HG03025 (cell line): ENCODE measurements around the gene NINJ2.
"Not testable (repeated sequence)": the region's sequence is repeated elsewhere in the genome, so short reads cannot be mapped to it uniquely, and the experiment has no call there.

ENCODE experiments used
- ATAC-seq: cut with Tn5 transposase; IDR thresholded peaks from one replicate; pipeline ENCODE4 v1.9.1; 2021; ENCODE audit warnings: mild to moderate bottlenecking, moderate library complexity; ENCODE audit not compliant: unreplicated experiment, low FRiP score

NINJ2 gene

DNA sequence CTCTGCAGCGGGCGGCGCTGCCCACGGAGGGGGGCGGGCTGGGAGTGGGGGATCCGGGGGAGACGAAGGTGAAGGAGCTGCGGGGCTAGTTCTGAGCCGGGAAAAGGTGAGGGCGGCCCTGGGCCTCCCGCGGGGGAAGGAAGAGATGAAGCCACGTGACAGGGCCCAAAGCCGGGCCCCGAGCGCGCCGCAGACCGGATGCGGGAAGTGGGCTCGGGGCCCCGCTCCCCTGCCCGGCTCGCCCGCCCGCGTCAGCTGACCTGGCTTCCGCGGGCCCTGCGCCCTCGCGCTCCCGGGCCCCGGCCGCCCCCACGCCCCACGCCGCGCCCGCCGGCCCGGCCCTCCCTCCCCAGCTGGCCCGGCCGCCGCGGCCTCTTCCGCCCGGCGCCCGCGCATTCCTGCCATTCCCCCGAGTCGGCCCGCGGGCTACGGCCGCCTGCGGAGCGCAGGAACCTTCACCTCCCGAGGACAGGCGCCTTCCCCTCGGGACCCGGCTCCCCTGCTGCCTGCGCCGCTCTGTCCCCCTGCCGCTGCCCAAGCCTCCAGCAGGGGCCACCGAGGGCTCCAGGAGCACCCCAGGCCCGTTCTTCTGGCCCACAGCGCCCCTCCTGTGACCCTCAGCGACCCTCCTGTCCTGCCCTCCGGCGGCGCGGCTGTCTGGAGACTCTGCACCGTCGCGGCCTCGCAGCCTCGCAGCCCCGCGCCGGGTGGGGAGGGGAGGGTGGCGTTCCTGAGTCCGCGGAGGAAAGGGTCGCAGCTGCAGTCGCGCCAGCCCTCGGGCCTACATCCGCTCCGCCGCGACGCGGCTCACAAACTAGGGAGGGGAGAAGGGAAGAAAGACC lies 20.4 kb downstream of the NINJ2 start:
- peak; percentile 58 for ATAC-seq

DNA sequence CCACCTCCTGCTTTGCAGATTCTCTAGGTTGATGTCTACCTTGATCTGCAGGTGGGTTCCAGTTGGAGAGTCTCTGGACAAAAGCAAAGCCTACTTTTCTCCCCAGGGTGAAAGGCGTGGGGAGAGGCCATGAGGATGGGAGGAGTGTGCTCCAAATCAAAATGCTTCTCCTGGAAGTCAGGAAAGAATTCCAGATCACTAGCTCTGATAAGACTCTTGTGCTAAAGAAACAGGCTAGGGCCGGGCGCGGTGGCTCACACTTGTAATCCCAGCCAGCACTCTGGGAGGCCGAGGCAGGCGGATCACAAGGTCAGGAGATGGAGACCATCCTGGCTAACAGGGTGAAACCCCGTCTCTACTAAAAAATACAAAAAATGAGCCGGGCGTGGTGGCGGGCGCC lies 21.9 kb downstream of the NINJ2 start:
- ATAC-seq = not testable (repeated sequence)

DNA sequence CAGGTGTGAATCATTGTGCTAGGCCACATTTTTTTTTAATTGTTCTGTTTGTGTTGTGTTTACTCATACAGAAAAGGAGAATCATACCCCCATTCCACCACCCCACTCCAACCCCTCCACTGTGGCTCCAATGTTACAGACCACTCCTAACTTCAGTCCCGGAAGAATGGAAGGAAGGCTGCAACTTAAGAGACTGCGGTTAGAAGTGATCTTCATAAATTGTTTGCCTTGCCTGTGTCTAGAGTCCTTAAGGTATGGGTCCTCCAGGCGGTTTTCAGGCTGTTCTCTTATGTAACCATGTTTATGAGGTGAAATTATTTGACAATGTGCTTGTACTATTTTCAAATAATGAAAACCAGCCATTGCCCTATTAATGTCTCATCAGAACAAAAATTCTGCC lies 22.5 kb downstream of the NINJ2 start:
- ATAC-seq = no peak

DNA sequence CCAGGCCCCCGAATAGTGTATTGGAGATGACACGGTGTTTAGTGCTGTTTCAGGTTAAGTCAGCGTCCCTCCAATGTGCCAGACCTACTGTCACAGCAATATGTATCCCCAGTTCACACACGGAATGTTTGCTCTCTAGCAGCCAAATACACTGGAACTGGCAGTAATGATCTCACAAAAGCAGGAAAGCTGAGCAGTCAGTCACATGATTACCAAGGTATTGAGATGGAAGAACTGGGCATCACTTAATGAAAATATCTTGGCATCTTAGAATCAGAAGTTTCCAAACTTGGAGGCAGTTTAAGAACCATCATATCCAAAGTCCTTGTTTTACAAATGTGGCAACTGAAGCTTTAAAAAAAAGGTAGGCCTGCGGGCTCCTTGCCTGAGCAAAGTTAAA lies 23.3 kb downstream of the NINJ2 start:
- ATAC-seq = no peak

- ATAC-seq = no peak
Observed at GRCh38 chr12:639566-639965, 23.7 kb downstream of the NINJ2 start.

- no peak for ATAC-seq
Observed at GRCh38 chr12:638953-639557, 24.2 kb downstream of the NINJ2 start.

- ATAC-seq = no peak
Observed at GRCh38 chr12:636632-637031, 26.6 kb downstream of the NINJ2 start.

GRCh38 chr12:633731-634130 lies 29.5 kb downstream of the NINJ2 start:
- ATAC-seq = no peak

DNA sequence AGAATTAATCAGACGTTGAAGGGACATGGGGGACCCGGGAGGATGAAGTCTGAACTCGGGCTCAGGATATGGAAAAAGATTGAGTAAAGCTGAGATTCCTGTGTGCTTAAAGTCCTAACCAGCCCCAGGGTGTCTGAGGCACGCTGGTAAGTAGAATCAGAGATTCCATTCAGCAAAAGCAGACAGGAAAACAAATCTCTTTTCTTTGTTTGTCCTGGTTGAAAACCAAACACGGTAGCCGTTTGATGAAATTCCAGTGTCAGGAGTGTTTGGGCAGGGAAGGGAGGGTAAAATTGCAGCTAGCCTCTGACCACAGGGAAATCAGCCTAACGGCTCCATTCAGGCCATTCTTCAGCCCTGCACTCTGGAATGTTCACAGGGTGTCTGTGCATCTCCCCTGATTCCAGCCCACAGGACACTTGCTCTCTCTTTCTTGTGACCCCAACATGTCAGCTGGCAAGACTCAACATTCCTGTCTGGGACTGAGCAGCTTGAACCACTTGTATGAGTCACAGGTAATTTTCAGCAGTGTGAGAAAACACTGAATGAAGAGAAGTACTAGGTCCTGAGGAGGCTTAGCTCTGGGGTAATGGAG lies 31.0 kb downstream of the NINJ2 start:
- ATAC-seq = no peak

DNA sequence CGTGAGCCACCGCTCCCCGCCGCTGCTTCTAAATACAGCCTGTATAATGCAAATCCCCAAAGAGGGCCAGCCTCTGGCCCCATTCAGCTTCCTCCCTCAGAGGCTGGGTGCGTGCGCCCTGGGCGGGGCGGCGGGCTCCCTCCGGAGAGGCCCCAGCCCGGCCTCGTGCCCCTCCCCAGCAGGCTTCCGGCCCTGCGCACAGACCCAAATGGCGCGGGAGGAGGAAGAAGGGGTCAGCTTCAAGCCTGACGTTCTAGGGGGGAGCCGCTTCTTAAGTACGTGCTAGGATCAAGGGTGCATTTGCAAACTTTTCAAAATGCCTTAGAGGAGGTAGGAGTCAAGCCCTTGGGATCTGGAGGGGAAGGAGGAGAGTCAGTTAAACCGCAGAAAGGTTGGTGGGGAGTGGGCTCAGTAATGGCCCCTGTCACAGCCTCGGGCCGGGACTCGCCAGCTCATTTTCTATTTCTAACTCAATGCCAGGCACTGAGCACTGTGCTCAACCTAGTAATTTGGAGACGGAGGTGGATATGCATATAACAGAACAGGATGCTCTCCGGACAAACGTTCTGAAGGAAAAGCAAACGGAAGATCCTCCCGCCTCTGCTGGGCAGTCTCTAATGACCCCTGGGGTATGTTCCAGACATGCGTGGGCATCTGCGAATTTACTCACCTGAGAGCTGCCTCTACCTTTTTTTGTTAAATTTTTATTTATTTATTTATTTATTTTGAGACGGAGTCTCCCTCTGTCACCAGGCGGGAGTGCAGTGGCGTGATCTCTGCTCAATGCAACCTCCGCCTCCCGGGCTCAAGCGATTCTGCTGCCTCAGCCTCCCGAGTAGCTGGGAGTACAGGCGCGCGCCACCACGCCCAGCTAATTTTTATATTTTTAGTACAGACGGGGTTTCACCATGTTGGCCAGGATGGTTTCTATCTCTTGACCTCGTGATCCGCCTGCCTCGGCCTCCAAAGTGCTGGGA lies 32.3 kb downstream of the NINJ2 start:
- peak; percentile 85 for ATAC-seq

GRCh38 chr12:628742-629078 lies 34.5 kb downstream of the NINJ2 start:
- ATAC-seq = not testable (repeated sequence)

DNA sequence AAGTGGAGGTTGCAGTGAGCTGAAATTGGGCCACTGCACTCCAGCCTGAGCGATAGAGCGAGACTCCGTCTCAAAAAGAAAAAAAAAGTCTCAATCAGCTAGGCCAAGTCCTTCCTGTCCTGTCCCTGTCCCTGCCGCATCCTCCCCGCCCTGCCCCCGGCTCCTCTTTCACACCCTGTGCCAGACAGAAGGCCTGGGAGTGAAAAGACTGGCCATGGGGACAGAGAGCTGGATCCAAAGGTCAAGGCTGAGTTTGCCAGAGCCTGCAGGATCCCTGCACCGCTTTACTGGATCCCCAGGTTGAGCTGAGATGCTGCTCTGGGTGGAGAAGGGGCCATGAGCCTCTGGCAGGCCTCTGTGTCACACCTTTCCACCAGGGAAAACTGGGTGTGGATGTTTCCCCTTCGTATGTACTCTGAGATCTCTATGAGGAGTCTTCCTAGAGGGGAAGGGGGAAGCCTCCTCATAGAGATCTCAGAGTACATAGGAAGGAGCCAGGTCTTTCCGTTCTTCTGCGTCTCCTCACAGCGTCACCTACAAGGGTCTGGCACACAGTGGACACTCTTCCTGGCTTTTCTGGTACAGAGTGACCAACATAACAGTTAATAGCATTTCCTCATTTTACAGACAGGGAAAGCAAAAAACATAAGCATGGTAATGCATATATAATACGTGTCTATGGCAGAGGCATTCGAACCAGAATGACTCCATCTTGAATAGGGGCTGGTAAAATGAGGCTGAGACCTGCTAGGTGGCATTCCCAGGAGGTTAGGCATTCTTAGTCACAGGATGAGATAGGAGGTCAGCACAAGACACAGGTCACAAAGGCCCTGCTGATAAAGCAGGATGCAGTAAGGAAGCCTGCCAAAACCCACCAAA lies 35.1 kb downstream of the NINJ2 start:
- ATAC-seq = no peak

- no peak for ATAC-seq
Observed at GRCh38 chr12:627285-627684, 36.0 kb downstream of the NINJ2 start.

- ATAC-seq = no peak
Observed at GRCh38 chr12:625998-626397, 37.2 kb downstream of the NINJ2 start.

DNA sequence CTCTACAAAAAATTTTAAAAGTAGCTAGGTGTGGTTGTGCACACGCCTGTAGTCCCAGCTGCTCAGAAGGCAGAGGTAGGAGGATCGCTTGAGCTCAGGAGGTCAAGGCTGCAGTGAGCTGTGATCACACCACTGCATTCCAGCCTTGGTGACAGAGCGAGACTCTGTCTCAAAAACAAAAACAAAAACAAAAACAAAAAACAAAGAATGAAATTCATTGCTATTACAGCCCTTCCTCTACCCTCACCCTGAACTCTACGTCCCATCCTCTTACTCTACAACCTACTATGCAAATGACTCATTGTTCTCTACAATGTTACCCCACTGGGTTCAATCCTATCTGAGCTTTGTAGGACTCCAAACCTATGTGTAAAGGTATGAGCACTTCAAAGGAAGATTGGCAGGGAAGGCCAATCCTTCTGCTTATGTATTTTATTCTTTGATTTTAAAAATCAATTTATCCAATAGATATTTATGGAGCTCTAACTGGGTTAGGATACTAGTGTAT lies 39.3 kb downstream of the NINJ2 start:
- ATAC-seq = no peak

DNA sequence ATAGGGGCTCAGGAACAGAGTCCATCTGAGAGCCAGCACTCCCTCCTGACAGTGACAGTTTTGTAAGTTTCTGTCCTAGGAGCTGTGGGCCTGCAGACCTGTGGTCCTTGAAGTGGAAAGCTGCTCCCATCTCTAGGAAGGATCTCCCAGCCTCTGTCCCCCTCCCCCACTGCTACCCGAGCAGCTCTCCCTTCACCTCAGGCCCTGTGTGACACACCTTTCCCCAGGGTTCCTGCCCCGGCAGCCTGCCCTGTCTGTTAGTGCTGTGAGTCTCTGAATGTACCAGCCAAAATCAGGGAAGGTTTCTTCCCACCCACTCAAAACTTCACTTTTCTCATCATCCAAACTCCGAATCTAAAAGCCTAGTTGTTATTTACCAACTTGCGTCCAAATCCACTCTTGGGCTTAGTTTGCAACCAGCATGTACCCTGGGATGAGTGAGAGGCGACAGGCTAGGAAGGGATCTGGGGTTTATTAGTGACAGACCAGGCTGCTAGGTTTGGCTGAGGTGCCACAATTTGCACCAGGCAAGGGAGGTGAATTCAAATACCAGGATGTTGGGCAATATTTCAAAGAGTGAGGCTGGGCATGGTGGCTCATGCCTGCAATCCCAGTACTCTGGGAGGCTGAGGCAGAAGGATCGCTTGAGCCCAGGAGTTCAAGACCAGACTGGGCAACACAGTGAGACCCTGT lies 39.9 kb downstream of the NINJ2 start:
- no peak for ATAC-seq

DNA sequence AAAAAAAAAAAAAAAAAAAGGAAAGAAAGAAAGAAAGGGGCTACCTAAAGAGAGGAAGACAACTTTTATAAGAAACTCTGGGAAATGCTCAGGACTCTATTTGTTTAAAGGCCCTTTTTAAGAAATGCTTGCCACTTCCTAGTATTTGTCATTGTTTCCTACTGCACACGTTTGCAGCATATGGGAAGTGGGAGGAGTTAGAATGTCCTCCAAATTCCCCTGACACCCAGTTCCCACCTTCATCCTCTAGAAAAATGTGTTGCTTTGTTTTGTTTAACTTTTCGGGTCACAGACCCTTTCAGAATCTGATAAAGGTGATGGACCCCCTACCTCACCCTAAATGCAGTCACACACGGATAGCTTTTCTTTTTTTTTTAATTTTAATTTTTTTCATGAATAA lies 40.8 kb downstream of the NINJ2 start:
- ATAC-seq = no peak

DNA sequence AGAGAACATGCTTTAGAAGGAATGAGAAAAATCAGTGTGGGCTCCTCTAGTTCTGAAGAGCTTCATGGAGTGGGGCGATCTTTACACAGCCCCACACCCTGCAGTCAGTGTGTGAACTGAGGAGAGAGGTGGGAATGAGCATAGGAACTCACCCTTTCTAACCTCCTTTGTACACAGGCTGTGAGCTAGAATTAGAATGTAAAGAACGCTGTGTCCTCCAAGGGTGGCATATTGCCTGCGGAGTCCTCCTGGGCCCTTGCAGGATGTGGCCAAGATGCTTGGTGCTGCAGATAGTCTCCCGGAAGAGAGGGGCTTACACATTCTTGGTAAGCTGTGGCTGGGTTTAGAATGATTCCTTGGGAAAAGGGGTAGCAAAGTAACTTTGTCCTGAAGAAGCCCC lies 43.9 kb downstream of the NINJ2 start:
- no peak for ATAC-seq

DNA sequence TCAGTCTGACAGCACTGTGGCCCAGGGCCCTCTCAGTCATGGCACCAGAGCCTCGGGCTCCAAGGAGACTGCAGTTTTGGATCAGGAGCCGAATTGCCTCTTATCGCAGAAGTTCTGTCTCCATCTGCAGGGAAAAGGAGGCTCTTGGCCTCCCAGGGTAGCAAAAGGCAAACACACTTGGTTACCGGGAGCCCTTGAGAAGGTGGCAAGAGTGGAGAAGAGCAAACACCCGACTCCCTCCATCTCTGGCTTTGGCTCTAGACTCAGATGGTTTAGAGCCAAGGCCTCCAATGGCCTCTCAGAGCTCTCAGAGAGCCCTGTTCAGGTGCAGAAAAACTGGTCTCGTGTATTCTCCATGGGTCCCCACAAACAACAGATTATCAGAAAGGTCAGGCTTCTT lies 44.6 kb downstream of the NINJ2 start:
- ATAC-seq = no peak
